Lower lobe of right lung (tissue), 2 donors: ENCODE data around the gene ZNF532. TPM values are rescaled to one million over a fixed set of nuclear protein-coding genes. Genes with fewer than 3 reads are reported as not detected.

Experiments used
- ATAC-seq, 2 donors: fragments of 200-7000 bp; cut with Tn5 transposase; one replicate each; pipeline ENCODE4 v1.9.1; 2020 to 2022; ENCODE audit warnings: mild to moderate bottlenecking in 2 of 2, moderate library complexity in 2 of 2
- DNase-seq: peaks from one replicate; pipeline ENCODE4 v3.0.0-alpha.2; 2020
- H3K27ac ChIP-seq: fragments of 200-600 bp; one replicate; pipeline ENCODE4 v1.8.0; 2022
- H3K27me3 ChIP-seq: fragments of 200-600 bp; one replicate; pipeline ENCODE4 v1.8.0; 2022; ENCODE audit warnings: low read depth
- H3K36me3 ChIP-seq: fragments of 200-600 bp; one replicate; pipeline ENCODE4 v1.8.0; 2022; ENCODE audit warnings: mild to moderate bottlenecking
- H3K4me1 ChIP-seq: fragments of 200-600 bp; one replicate; pipeline ENCODE4 v1.8.0; 2022
- H3K4me3 ChIP-seq: fragments of 200-600 bp; one replicate; pipeline ENCODE4 v1.8.0; 2022; ENCODE audit warnings: mild to moderate bottlenecking
- H3K9me3 ChIP-seq: fragments of 200-600 bp; one replicate; pipeline ENCODE4 v1.8.0; 2022
- CTCF ChIP-seq: fragments of 200-600 bp; IDR thresholded peaks from one replicate; pipeline ENCODE4 v1.8.0; 2022; ENCODE audit warnings: antibody characterized with exemption, mild to moderate bottlenecking
- intact Hi-C: fragments of 100-400 bp; cut with DNase I; formaldehyde crosslinking; loops from one replicate; pipeline ENCODE4 v1.11.0; 2022
- total RNA-seq: library from RNA; stranded (reverse); fragmentation: NEBNext Ultra II Directional; extraction: Animal tissue kit (Norgen Biotek cat#: 25700); gene quantifications from one replicate; pipeline ENCODE4 v1.2.1, GENCODE V29; 2021
- donor health status: DM: no; HTN: yes; CAD: no; lungs with severe emphysema.

Gene ZNF532
- total RNA-seq, 1 donor from 2014 or later: 54.0 TPM

- H3K4me1 ChIP-seq: peaks cover 8% of the 10 kb centered on the region
- no peaks in the 10 kb centered on the region for H3K27me3 ChIP-seq
- ATAC-seq (no peak), DNase-seq (no peak)
- no peak overlapping the region for H3K27ac ChIP-seq
- TF ChIP-seq CTCF: no peak
- no peak overlapping the region for H3K4me3 ChIP-seq
- H3K36me3 ChIP-seq: no peaks in the 10 kb centered on the region
- intact Hi-C loops: no loop called here
- H3K9me3 ChIP-seq: no peaks in the 10 kb centered on the region
Observed at GRCh38 chr18:59001166-59001565, 136.5 kb downstream of the ZNF532 start.

- intact Hi-C loops: no loop called here
- DNase-seq: no peak
- peaks cover 5% of the 10 kb centered on the region for H3K4me1 ChIP-seq
- no peak for TF ChIP-seq CTCF
- H3K4me3 ChIP-seq: no peak overlapping the region
- no peak for ATAC-seq
- no peak overlapping the region for H3K27ac ChIP-seq
- H3K9me3 ChIP-seq: no peaks in the 10 kb centered on the region
- H3K27me3 ChIP-seq: no peaks in the 10 kb centered on the region
- no peaks in the 10 kb centered on the region for H3K36me3 ChIP-seq
Observed at GRCh38 chr18:59001721-59002120, 137.0 kb downstream of the ZNF532 start.

GRCh38 chr18:59002974-59003594 lies 138.4 kb downstream of the ZNF532 start:
- intact Hi-C loops: no loop called here
- ATAC-seq: no peak

GRCh38 chr18:59005262-59005661 lies 140.6 kb downstream of the ZNF532 start:
- Histone ChIP-seq H3K36me3 (no peaks in the 10 kb centered on the region), H3K4me1 (peaks cover 5% of the 10 kb centered on the region), H3K4me3 (no peak overlapping the region), H3K9me3 (no peaks in the 10 kb centered on the region), H3K27me3 (no peaks in the 10 kb centered on the region), H3K27ac (peak overlapping the region; percentile 64)
- intact Hi-C loops: no loop called here
- peak in 1 of 2 donors; percentile 50 for ATAC-seq
- no peak for TF ChIP-seq CTCF
- no peak for DNase-seq

More at GRCh38 chr18:59002974-59003594, 138.4 kb downstream of the ZNF532 start:
- H3K4me1 ChIP-seq: peaks cover 5% of the 10 kb centered on the region
- no peak overlapping the region for H3K27ac ChIP-seq
- no peaks in the 10 kb centered on the region for H3K9me3 ChIP-seq
- DNase-seq: no peak
- no peak overlapping the region for H3K4me3 ChIP-seq
- H3K27me3 ChIP-seq: no peaks in the 10 kb centered on the region
- TF ChIP-seq CTCF: no peak
- H3K36me3 ChIP-seq: no peaks in the 10 kb centered on the region

- H3K27me3 ChIP-seq: no peaks in the 10 kb centered on the region
- H3K27ac ChIP-seq: no peak overlapping the region
- intact Hi-C loops: no loop called here
Observed at GRCh38 chr18:59006461-59007067, 141.9 kb downstream of the ZNF532 start.

More at GRCh38 chr18:59006461-59007067, 141.9 kb downstream of the ZNF532 start:
- no peak for DNase-seq
- Histone ChIP-seq H3K4me3 (no peak overlapping the region), H3K4me1 (peaks cover 5% of the 10 kb centered on the region), H3K36me3 (no peaks in the 10 kb centered on the region), H3K9me3 (no peaks in the 10 kb centered on the region)
- TF ChIP-seq CTCF: no peak
- no peak for ATAC-seq
